Right lung (tissue), 5 donors: ENCODE data around the gene UBE2D3. TPM values are rescaled to one million over a fixed set of nuclear protein-coding genes. Genes with fewer than 3 reads are reported as not detected.

Experiments
- DNase-seq, 2 donors: peaks; one replicate each; pipeline ENCODE4 v3.0.0-alpha.2; 2013
- polyA plus RNA-seq, 5 donors: library from polyadenylated mRNA; unstranded; fragments of 120-200 nt; gene quantifications; one replicate each; pipeline versions ENCODE4 v1.2.1 to v1.2.3, GENCODE V29; 2013; ENCODE audit warnings: inconsistent platforms in 1 of 5, low replicate concordance in 1 of 5; ENCODE audit not compliant: insufficient read length in 5 of 5, insufficient read depth in 1 of 5

The UBE2D3 gene
- polyA plus RNA-seq, 5 donors, result 257 to 318 (median 270) TPM

DNA sequence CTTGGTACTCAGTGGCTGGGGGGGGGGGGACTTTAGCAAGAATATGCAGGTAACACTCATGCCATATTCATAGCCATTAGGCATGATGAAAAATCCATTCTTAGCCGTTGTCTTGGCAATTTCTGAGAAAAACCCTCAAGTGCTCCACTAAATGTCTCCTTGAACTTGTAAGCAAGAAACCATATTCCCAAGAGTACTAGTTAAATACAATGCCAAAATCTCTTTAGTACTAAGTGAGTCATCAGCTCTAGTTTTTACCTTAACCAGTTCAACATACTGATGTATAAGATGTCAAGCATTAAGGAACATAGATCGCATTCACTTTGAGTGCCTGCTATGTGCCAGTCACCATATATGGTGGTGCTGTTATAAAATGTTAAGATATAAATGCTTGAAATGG lies 27.5 kb downstream of the UBE2D3 start:
- DNase-seq, result no peak

DNA sequence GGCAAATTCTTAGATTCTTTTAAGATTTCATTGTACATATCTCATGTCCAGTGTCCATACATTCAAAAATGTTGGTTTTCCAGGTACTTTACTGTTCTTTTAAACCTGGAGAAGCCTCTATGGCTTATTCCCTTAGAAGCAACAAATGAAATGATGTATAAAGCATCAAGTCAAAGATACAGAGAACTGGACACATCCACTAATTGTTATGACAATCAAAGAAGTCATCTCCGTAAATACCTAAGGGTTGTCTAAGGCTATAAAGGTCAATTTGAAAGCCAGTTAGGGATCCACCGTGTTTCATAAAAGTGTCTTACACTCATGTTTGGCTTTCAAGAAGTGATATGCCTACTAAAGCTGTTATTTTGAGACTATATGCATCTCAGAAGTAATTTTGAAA lies 32.4 kb downstream of the UBE2D3 start:
- DNase-seq, result no peak

DNA sequence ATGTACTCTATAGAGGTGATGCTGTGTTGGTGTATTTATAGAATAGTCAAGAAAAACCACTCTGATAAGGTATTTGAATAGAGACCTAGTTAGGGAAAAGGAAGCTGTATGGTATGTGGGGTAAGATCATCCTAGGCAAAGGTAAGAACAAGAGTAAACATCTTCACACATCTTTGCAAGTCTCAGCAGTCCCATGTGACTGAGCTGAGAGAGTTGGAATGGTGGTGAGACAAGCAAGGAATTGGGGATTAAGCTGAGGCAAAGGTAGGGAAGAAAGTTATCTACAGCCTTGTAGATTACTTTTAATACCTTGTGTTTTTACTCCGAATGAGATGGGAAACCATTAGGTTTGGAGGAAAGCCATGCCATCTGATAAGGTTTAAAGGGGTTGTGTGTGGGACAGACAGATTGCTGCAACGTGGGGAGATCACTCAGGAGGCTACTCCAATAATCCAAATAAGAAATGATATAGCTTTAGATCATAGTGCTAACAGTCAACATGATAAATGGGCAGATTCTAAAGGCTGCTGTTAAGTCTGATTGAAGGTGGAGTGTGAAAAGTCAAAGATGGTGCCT lies 34.9 kb downstream of the UBE2D3 start:
- no peak for DNase-seq

DNA sequence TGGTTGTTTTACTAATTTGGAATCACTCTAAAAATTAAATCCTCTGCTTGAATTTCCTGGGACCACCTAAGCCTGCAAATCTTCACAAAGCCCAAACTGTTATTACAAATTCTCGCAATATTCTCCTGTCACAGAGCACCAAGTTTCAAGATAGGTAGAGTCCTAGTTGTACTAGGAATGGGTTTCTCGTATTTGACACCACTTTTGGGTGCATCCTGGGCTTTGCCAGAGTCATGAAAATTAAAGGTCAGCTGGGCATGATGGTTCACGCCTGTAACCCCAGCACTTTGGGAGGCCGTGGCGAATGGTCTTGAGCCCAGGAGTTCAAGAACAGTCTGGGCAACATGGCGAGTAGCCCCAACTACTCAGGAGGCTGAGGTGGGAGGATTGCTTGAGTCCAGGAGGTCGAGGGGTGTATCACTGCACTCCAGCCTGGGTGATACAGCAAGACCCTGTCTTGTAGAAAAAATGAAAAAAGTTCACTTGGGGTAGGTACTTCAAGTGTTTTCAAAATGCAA lies 36.0 kb downstream of the UBE2D3 start:
- no peak for DNase-seq

DNA sequence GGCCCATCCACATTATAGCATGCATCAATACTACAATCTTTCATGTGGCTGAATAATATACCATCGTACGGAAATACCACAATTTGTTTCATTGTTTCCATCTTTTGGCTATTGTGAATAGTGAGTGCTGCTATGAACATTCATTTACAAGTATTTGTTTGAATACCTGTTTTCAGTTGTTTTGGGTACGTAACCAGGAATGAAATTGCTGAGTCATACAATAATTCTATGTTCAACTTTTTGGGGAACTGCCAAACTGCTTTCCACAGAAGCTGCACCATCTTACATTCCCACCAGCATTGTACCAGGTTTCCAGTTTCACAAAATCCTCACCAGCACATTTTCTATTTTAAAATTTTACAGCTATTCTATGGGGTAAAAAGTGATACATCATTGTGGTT lies 38.0 kb downstream of the UBE2D3 start:
- DNase-seq, result no peak

DNA sequence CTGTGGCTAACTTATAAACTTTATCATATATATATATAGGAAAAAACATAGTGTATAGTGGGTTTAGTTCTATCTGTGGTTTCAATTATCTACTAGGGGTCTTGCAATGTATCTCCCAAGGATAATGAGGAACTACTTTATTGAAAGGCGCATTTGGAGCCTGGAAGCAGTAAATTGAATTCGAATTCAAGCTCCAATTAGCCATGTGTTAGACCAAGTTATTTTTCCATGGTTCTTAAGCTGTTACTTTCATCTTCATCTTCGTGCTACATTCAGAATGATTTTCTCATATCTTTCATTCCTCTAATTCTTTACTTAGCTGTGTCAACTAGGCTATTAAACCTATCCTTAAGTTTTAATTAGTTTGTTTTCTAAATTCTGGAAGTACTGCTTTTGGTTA lies 39.4 kb downstream of the UBE2D3 start:
- no peak for DNase-seq

DNA sequence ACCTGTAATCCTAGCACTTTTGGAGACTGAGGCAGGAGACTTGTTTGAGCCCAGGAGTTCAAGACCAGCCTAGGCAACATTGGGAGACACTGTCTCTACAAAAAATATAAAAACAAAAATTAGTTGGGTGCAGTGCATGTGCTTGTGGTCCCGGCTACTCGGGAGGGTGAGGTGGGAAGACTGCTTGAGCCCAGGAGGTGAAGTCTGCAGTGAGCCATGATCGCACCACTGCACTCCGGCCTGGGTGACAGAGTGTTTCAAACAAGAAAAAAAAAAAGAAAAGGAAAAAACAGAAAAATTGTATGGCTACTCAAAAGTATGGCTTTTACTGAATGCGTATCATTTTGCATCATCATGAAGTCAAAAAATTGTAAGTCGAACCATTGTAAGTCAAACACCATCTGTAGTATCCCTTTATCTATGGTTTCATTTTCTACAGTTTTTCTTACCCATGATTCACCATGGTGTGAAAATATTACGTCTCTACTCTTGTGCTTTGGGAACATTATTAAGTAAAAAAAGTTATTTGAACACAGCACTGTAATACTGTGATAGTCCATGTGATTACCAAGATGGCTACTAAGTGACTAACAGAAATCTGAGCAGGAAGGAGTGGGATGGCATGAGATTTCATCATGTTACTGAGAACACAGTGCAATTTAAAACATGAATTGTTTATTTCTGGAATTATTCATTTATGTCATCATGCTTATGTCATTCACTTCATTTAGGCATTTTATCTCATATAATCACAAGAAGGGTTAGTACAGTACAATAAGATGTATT lies 40.1 kb downstream of the UBE2D3 start:
- no peak for DNase-seq

DNA sequence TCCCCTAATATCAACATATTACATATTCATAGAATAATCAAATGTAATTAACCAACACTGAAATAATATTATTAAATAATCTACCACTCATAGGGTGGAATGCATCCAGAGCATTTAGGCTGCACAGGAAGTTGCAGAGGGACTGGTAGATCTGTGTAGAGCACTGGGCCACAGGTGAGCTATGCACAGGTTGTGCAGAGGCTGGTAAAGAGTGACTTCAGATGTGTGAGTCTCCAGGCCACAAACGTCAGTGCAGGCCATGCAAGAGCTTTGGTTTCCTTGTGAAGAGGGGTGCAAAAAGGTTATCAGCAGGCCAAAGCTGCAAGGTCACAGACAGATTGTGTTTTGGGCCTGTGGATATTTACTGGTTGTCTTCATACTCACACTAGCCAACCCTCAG lies 41.1 kb downstream of the UBE2D3 start:
- DNase-seq, result no peak

DNA sequence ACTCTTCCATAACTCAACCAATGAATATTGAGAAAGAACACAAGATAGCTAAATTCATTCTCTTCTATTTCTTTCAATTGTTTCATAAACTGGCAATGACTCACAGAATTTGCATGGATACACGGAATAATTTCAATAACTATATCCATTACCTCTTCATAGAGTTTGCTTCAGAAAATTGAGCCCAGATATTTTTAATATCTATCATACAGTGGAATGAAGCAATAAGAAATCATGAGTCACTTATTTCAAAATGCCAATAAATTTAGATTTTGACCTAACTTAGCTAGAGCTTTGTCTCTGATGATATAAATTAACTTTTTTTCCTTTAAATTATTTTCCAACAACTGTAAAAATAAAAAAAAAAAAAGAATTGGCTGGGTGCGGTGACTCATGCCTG lies 44.3 kb downstream of the UBE2D3 start:
- no peak for DNase-seq

DNA sequence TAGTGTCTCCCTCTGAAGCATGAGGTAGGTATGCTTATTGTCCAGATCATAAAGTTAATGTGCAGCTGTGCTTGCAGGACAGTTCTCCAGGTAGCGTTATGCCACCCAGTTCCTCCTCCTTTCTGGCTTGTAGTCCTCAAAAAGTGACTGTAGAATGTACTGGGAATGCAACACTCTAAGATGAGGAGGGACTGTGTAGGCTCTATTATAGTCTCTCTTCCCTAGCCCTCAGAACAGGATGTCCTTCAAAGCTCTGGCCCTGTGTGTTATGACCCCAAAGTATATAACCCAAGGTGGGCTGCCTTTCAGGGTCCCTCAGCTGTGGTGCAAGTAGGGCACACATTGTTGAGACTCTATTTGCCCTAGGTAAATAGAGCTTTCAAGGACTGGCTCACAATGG lies 45.8 kb downstream of the UBE2D3 start:
- no peak for DNase-seq

DNA sequence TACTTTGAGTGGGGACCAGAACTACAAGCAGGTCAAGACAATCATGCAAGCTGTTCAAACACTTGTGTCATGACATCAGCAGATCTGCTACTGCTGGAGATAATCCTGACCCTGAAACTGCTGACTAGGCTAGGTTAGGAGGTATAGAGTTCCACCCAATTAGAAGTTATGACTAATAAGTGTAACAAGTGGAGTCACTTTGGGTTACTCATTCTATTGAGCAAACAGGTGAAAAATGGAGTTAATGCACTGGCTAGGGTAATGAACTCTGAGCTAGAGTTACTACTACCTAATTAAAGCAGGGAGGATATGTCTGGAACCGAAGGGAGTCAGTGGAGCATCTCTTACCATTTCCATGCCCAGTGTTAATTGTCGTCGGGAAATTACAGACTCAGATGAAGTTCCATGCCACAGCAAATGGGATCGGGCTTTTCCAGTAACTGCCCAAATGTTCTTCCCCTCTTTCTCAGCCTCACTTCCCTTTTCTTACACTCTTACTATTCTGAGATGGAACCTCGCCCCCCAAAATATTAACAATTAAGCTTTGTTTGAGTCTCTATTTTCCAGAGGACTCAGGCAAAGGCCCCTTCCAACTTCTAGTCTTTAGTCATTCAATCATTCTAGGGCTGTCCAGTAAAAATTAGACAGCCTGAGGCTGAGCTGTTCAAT lies 46.7 kb downstream of the UBE2D3 start:
- DNase-seq, result no peak

DNA sequence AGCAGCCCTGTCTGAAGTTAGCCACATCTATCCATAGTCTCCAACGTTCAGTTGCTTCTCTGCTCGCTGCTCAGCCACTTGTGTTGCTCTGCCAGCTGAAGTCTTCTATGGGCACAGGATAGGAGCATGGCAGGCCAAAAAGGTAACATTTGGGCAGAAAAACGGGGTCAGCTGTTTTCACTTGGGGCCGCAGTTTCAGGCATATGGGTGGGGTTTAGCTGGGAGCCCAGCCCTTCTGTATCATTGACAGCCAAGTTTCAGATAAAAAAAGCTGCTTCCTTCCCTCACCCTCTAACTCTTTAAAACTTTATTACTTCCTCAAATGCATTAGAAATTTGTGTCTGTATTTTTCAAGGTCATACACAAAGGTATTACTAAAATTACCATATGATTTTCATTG lies 48.1 kb downstream of the UBE2D3 start:
- DNase-seq, result no peak

DNA sequence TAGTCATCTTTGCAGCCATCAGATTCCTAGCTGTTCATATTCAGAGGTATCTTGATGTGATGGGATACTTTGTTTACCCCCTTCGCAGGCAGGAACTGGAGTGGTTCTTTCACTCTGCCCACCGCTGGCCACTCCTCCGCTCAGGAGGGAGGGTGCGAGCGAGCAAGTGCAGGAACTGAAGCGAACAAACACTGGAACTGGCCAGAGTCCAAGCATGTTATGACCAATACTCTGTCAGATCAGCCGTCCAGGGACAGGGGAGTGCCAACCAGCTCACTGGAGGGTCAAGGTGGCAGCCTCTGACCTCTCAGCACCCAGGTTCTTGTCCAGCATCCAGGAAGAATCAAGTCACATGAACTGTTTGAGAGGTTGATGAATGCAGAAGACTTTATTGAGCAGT lies 48.6 kb downstream of the UBE2D3 start:
- DNase-seq, result no peak

DNA sequence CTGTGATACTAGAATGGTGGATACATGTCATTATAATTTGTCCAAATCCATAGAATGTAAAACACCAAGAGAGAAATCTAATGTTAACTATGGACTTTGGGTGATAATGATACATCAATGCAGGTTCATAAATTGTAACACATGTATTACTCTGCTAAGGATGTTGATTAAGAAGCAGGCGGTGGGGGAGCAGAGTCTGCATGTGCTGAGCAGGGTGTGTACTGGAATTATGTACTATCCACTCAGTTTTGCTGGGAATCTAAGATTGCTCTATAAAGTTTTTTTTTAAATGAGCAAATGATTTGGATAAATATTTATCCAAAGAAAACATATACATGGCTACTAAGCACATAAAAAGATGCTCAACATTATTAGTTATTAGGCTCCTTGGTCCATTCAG lies 51.5 kb downstream of the UBE2D3 start:
- DNase-seq, result no peak

DNA sequence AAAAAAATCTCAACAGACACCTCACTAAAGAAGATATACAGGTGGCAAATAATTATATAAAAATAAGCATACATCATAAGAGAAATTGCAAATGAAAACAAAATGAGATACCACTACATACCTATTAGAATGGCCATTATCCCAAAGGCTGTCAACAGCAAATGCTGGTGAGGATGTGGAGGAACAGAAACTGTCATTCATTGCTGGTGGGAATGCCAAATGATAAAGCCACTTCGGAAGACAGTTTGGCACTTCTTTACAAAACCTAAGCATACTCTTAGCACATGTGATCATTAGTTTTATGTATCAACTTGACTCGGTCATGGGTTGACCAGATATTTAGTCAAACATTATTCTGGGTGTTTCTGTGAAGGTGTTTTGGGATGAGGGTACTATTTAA lies 53.1 kb downstream of the UBE2D3 start:
- DNase-seq, result no peak

DNA sequence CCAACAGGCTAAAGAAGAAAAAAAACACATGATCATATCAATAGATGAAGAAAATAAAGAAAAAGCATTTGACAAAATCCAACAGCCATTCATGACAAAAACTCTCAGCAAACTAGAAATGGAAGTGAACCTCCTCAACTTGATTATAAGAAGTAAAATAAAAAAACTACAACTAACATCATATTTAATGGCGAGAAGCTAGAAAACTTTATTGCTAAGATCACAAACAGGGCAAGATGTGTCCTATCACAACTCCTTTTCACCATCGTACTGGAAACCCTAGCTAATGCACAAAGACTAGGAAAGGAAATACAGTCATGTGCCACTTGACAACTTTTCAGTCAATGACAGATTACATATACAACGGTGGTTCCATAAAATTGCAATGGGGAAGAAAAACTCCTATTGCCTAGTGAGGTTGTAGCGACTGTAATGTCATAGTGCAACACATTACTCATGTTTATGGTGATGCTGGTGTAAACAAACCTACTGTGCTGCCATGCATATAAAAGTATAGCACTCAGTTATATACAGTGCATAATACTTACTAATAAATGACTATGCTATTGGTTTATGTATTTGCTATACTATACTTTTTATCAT lies 54.5 kb downstream of the UBE2D3 start:
- no peak for DNase-seq

DNA sequence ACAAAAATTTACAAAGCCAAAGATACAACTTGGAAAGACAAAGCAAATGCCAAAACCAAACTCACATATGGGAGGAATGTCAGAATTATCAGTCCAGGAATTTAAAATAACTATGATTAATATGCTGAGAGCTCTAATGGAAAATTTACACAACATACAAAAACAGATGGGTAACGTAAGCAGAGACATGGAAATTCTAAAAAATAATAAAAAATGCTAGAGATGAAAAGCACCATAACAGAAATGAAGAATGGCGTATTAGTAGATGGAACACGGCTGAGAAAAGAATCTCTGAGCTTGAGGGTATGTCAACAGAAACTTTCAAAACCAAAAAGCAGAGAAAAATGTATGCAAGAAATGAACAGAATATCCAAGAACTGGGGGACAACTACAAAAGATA lies 62.5 kb downstream of the UBE2D3 start:
- DNase-seq, result no peak

DNA sequence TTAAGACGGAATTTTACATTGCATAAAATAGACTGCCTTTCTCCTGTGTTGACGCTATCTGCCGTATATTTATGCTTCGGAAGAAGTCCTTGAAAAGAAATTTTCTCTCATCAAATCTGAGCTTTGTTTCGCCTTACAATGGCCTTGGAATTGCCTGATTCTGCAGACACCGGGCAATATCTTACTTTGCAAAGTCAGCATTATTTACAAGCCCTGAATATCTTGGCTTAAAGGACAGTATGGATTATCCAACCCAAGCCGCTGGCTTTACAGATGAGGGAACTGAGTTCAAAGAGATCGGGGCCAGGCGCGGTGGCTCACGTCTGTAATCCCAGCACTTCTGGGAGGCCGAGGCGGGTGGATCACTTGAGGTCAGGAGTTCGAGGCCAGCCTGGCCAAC lies 65.4 kb downstream of the UBE2D3 start:
- DNase-seq, result no peak

DNA sequence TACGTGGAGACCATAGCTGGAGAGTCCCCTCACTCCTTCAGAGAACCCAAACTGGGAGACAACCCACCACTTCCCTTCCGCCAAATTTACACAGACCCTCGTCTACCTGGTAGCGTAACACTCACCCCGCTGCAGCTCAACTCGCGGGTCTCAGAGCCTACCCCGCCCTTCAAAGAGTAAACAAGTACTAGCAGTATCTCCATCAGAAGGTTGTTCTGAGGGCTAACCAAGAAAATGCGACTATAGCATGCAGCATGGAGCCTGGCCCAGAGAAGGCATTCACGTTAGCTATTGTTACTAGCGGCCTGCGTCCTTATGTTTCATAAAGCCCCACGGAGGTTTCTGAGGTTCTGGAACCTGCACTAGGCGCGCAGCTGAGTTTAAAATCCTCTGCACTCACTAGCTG lies 66.1 kb downstream of the UBE2D3 start:
- DNase-seq, result no peak

DNA sequence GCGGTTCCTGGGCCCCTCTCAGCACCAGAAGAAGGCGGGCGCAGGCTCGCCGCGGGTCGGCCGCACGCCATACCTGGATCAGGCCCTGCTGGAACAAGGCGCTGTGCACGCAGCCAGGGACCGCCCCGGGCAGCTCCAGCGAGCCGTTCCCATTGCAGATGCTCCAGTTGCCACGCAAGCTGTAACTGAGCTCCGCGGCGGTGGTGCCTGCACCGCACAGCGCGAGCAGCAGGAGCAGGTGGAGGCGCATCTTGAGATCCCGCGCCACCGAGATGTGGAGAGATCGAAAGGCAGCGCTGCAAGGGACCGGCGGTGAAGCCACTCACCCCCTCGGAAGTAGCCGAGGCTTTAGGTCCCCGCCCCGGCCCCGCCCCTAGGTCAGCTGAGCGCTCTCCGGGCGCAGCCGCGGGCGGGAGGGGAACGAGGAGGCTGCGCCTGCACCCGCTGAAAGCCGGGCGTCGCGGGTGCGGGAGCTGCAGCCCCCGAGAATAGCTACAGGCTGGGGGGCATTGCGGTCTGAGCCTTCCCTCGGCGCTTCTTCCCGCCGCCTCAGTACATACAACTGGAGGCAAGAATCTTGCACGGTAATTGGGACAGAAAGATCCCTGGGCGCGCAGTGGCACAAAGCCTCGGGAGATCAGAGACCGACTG lies 66.6 kb downstream of the UBE2D3 start, which contains the start of gene MANBA:
Gene MANBA, minus strand, starts transcription at position 324 of the 651 bp plus-strand sequence. Its CDS starts 74 bp downstream, at position 250.
- peak; percentile 76 to 83 for DNase-seq

DNA sequence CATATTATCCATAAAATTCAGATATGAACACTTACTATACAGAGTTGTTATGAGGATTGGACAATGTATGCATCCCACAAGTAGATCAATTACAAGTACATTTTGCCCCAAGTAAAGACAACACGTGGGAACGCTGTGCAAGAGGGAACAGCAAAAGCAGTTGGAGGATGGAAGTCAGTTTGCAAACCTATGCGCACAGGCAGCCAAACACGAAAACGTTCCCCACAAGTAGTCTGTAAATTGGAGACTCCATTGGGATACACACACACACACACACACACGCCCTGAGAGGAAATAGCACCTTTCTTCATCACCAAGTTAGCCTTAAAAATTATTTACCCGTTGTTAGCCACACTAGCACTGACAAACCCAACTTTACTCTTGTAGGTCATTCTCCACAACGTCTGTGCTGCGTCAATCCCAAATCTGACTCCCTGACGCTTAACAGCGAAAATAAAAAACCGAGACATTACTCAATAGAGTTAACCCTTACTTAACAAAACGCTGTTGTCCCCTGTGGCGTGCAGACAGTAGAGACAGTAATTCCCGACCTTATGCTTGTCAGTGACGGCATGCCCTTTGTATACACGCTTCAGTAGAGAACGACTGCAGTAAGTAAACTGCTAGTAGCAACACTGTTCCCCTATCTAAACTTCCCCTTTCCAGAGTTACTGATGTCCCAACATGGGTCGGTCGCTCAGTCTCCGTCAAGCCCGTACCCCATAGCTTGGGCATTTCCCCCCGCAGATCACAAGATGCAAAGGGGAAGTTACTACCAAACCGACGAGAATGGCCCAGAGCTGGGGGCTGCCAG lies 67.3 kb downstream of the UBE2D3 start:
- DNase-seq, result peak; percentile 42 to 50
